Lower lobe of right lung (tissue), 2 donors: ENCODE measurements around the gene ARID3B. TPM values are rescaled to one million over a fixed set of nuclear protein-coding genes. Genes with fewer than 3 reads are reported as not detected.

Experiments used
- ATAC-seq, 2 donors: fragments of 200-7000 bp; cut with Tn5 transposase; one replicate each; pipeline ENCODE4 v1.9.1; 2020 to 2022; ENCODE audit warnings: mild to moderate bottlenecking in 2 of 2, moderate library complexity in 2 of 2
- DNase-seq: peaks from one replicate; pipeline ENCODE4 v3.0.0-alpha.2; 2020
- H3K27ac ChIP-seq: fragments of 200-600 bp; one replicate; pipeline ENCODE4 v1.8.0; 2022
- H3K27me3 ChIP-seq: fragments of 200-600 bp; one replicate; pipeline ENCODE4 v1.8.0; 2022; ENCODE audit warnings: low read depth
- H3K36me3 ChIP-seq: fragments of 200-600 bp; one replicate; pipeline ENCODE4 v1.8.0; 2022; ENCODE audit warnings: mild to moderate bottlenecking
- H3K4me1 ChIP-seq: fragments of 200-600 bp; one replicate; pipeline ENCODE4 v1.8.0; 2022
- H3K4me3 ChIP-seq: fragments of 200-600 bp; one replicate; pipeline ENCODE4 v1.8.0; 2022; ENCODE audit warnings: mild to moderate bottlenecking
- H3K9me3 ChIP-seq: fragments of 200-600 bp; one replicate; pipeline ENCODE4 v1.8.0; 2022
- CTCF ChIP-seq: fragments of 200-600 bp; IDR thresholded peaks from one replicate; pipeline ENCODE4 v1.8.0; 2022; ENCODE audit warnings: antibody characterized with exemption, mild to moderate bottlenecking
- intact Hi-C: fragments of 100-400 bp; cut with DNase I; formaldehyde crosslinking; loops from one replicate; pipeline ENCODE4 v1.11.0; 2022
- total RNA-seq: library from RNA; stranded (reverse); fragmentation: NEBNext Ultra II Directional; extraction: Animal tissue kit (Norgen Biotek cat#: 25700); gene quantifications from one replicate; pipeline ENCODE4 v1.2.1, GENCODE V29; 2021
- donor health status: DM: no; HTN: yes; CAD: no; lungs with severe emphysema.

Gene ARID3B
- total RNA-seq, 1 donor from 2014 or later, result 11.1 TPM

- Histone ChIP-seq H3K27ac (no peak overlapping the region), H3K4me3 (no peak overlapping the region), H3K9me3 (no peaks in the 10 kb centered on the region), H3K27me3 (no peaks in the 10 kb centered on the region), H3K4me1 (peaks cover 62% of the 10 kb centered on the region), H3K36me3 (peaks cover 7% of the 10 kb centered on the region)
- ATAC-seq (no peak), DNase-seq (no peak)
- intact Hi-C loops, result no loop called here
- TF ChIP-seq CTCF, result no peak
These were observed 2.0 kb downstream of the ARID3B start for GRCh38 chr15:74543043-74543422.

- DNase-seq (no peak), ATAC-seq (no peak)
- no peak overlapping the region for H3K27ac ChIP-seq
- peaks cover 7% of the 10 kb centered on the region for H3K36me3 ChIP-seq
- no peaks in the 10 kb centered on the region for H3K9me3 ChIP-seq
- no peak overlapping the region for H3K4me3 ChIP-seq
- peaks cover 67% of the 10 kb centered on the region for H3K4me1 ChIP-seq
- H3K27me3 ChIP-seq, result no peaks in the 10 kb centered on the region
- intact Hi-C loops, result no loop called here
- no peak for TF ChIP-seq CTCF
These were observed 2.6 kb downstream of the ARID3B start for GRCh38 chr15:74543583-74543982.

- intact Hi-C loops, result no loop called here
These were observed 4.1 kb downstream of the ARID3B start for GRCh38 chr15:74545086-74545485.

DNA sequence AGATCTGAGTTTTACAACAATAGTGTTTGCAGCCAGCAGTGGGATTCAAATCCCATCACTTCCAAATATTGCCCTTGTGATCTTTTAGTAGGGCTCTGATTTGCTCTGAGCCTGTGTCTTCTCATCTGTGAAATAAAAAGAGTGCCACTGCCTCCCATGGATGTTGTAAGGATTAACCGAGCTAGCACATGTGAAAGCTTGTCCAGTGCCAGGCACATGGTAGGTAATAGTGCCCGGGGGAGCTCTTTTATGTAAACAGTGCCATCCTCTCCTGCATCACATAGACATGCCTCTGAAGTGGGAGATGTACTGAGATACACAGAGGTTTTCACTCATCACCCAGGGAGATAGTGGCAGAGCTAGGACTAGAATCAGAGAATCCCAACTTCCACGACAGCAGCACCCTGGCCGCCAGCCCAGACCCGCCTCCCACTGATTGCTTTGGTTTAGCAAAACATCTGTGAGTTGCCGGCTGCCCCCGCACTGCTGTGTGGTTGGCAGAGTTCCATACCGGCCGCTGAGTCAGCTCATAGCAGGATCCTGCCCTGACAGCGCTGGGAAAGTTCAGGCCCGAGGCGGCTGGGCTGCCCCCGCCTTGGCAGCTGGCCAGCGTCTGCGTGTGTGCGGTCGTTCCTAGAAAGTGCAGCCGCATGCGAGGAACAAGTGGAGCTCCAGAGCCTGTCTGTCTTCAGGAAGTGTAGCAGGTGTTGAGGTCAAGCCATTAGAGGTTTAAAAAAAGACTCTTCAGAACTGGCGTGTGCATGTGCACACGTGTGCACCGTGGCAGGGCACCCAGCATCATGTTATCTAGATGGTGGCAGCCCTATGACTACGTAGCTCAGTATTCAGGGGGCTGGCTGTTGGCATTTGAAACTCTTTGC is 5.0 kb downstream of the ARID3B start:
- Histone ChIP-seq H3K4me3 (peak overlapping the region; percentile 1), H3K4me1 (peaks cover 61% of the 10 kb centered on the region)

More at GRCh38 chr15:74545086-74545485, 4.1 kb downstream of the ARID3B start:
- H3K27me3 ChIP-seq, result no peaks in the 10 kb centered on the region
- TF ChIP-seq CTCF, result no peak
- H3K4me1 ChIP-seq, result peaks cover 66% of the 10 kb centered on the region
- ATAC-seq (no peak), DNase-seq (no peak)
- H3K27ac ChIP-seq, result no peak overlapping the region
- H3K9me3 ChIP-seq, result no peaks in the 10 kb centered on the region
- H3K36me3 ChIP-seq, result peaks cover 14% of the 10 kb centered on the region
- no peak overlapping the region for H3K4me3 ChIP-seq

DNA sequence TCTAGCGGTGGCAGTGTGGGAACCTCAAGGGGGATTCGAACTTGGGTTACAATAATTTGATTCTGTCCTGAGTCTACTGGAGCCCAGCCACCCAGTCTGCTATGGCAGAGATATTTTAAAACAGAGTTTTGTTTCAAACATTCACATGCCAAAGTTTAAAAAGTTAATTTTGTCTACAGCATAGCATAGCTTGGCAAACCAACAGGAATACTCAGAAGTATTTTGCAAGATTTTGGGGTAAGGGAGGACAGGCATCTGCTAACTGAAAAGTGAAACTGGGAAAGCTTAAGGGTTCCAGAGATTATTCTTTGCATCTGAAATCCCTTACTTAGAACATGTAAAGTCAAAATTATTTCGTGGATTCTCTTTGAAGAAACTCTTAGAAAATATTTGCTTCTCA is 6.6 kb downstream of the ARID3B start:
- Histone ChIP-seq H3K4me3 (no peak overlapping the region), H3K27ac (no peak overlapping the region), H3K27me3 (no peaks in the 10 kb centered on the region), H3K36me3 (peaks cover 35% of the 10 kb centered on the region), H3K4me1 (peaks cover 51% of the 10 kb centered on the region), H3K9me3 (no peaks in the 10 kb centered on the region)
- no peak for ATAC-seq
- TF ChIP-seq CTCF, result no peak
- DNase-seq, result no peak
- intact Hi-C loops, result no loop called here

More for the DNA sequence above, 5.0 kb downstream of the ARID3B start:
- ATAC-seq, result peak; percentile 91 to 93
- Histone ChIP-seq H3K27ac (no peak overlapping the region), H3K27me3 (no peaks in the 10 kb centered on the region), H3K36me3 (peaks cover 22% of the 10 kb centered on the region), H3K9me3 (no peaks in the 10 kb centered on the region)
- TF ChIP-seq CTCF, result no peak
- DNase-seq, result peak; percentile 96
- intact Hi-C loops, result no loop called here
